Measurements from ENCODE around the gene NDUFAF8. TPM values are rescaled to one million over a fixed set of nuclear protein-coding genes. Genes with fewer than 3 reads are reported as not detected.
A peak's percentile ranks its signal among the peaks of the same experiment; 100 is the strongest.

Gene NDUFAF8
- total and polyA plus RNA-seq, 10 of the 15 experiments (the other 5 are each of a cell fraction or from before 2014, with no cell fraction given) = 22.0 to 307 (median 106) TPM

DNA sequence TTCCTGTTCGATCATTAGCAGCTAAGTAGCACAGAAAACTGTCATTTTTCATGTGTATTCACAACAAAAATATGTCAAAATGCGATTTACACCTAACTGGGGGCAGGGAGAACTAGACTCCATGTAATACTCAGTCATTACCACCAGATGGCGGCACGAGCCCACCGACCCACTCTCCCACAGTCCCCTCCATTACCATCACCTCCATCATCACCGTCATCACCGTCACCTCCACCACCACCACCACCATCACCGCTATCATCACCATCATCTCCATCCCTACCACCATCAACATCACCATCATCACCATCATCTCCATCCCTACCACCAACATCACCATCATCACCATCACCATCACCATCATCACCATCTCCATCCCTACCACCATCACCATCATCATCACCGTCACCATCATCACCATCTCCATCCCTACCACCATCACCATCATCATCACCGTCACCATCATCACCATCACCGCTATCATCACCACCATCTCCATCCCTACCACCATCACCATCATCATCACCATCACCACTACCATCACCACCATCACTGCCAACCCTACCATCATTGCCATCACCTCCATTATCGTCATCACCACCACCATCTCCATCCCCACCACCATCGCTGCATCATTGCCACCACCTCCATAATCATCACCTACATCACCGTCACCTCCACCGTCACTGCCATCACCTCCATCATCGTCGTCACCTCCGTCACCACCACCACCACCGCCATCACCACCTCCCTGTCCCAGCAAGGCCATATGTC is 14.4 kb downstream of the NDUFAF8 start (continued):
- TF ChIP-seq, protein P1, sequence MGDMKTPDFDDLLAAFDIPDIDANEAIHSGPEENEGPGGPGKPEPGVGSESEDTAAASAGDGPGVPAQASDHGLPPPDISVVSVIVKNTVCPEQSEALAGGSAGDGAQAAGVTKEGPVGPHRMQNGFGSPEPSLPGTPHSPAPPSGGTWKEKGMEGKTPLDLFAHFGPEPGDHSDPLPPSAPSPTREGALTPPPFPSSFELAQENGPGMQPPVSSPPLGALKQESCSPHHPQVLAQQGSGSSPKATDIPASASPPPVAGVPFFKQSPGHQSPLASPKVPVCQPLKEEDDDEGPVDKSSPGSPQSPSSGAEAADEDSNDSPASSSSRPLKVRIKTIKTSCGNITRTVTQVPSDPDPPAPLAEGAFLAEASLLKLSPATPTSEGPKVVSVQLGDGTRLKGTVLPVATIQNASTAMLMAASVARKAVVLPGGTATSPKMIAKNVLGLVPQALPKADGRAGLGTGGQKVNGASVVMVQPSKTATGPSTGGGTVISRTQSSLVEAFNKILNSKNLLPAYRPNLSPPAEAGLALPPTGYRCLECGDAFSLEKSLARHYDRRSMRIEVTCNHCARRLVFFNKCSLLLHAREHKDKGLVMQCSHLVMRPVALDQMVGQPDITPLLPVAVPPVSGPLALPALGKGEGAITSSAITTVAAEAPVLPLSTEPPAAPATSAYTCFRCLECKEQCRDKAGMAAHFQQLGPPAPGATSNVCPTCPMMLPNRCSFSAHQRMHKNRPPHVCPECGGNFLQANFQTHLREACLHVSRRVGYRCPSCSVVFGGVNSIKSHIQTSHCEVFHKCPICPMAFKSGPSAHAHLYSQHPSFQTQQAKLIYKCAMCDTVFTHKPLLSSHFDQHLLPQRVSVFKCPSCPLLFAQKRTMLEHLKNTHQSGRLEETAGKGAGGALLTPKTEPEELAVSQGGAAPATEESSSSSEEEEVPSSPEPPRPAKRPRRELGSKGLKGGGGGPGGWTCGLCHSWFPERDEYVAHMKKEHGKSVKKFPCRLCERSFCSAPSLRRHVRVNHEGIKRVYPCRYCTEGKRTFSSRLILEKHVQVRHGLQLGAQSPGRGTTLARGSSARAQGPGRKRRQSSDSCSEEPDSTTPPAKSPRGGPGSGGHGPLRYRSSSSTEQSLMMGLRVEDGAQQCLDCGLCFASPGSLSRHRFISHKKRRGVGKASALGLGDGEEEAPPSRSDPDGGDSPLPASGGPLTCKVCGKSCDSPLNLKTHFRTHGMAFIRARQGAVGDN (IDR thresholded peaks at IDR 0.05) = no peak
- 0 out of 2 replicates have a peak, but pooled peaks have one; percentile 52 for TF ChIP-seq YBX1 (IDR thresholded peaks at IDR 0.05)
- TF ChIP-seq SUPT20H (IDR thresholded peaks at IDR 0.05; ENCODE audit: borderline replicate concordance, control insufficient read depth, low read depth, low read length) = no peak
- no peak for TF ChIP-seq TBL1XR1 (IDR thresholded peaks at IDR 0.05; ENCODE audit: low read depth, low read length)
- no peak for TF ChIP-seq POLR2AphosphoS2 (IDR thresholded peaks at IDR 0.05; ENCODE audit: low read depth, low read length)
- TF ChIP-seq, protein P2, sequence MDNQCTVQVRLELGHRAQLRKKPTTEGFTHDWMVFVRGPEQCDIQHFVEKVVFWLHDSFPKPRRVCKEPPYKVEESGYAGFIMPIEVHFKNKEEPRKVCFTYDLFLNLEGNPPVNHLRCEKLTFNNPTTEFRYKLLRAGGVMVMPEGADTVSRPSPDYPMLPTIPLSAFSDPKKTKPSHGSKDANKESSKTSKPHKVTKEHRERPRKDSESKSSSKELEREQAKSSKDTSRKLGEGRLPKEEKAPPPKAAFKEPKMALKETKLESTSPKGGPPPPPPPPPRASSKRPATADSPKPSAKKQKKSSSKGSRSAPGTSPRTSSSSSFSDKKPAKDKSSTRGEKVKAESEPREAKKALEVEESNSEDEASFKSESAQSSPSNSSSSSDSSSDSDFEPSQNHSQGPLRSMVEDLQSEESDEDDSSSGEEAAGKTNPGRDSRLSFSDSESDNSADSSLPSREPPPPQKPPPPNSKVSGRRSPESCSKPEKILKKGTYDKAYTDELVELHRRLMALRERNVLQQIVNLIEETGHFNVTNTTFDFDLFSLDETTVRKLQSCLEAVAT (IDR thresholded peaks at IDR 0.05) = peak; percentile 83
- TF ChIP-seq EP300 (IDR thresholded peaks at IDR 0.05; ENCODE audit: borderline replicate concordance in 1 of 2, control insufficient read depth in 1 of 2, low read depth in 2 of 2, low read length in 2 of 2) = no peak
- TF ChIP-seq YY1 (IDR thresholded peaks at IDR 0.05; ENCODE audit: low read depth, low read length) = peak; percentile 85
- no peak for TF ChIP-seq ZSCAN29 (IDR thresholded peaks at IDR 0.05)
- TF ChIP-seq KLF5 (IDR thresholded peaks at IDR 0.05; ENCODE audit: partially characterized antibody) = no peak
- TF ChIP-seq NFXL1 (IDR thresholded peaks at IDR 0.05; ENCODE audit: borderline replicate concordance) = no peak
- TF ChIP-seq BHLHE40 (IDR thresholded peaks at IDR 0.05; ENCODE audit: borderline replicate concordance in 1 of 2, low read depth in 2 of 2, low read length in 1 of 2) = no peak

Measured in GM12878 (cell line).